ENCODE data around the gene KIAA0753.

The KIAA0753 gene

GRCh38 chr17:6683081-6683684 is 42.7 kb upstream of the KIAA0753 start:
- TF ChIP-seq EZH2phosphoT487 (IDR thresholded peaks at IDR 0.05; ENCODE audit: borderline replicate concordance, low read length) (no peak), CTCF (IDR thresholded peaks at IDR 0.05; ENCODE audit: low read depth, low read length, poor library complexity, severe bottlenecking) (no peak)
- H3K9me2 ChIP-seq (replicated peaks; ENCODE audit: control insufficient read depth, low read length) = no peaks in the 10 kb centered on the region

GRCh38 chr17:6682339-6682738 is 41.8 kb upstream of the KIAA0753 start:
- Histone ChIP-seq H3K27ac (ENCODE audit: low read depth, low read length) (no peak overlapping the region), H3K9me2 (replicated peaks; ENCODE audit: control insufficient read depth, low read length) (no peaks in the 10 kb centered on the region), H3F3A (ENCODE audit: control insufficient read depth, insufficient read depth) (no peaks in the 10 kb centered on the region), H3K4me3 (ENCODE audit: low read length) (no peak overlapping the region), H3K4me1 (ENCODE audit: control insufficient read depth, low read length) (no peaks in the 10 kb centered on the region), H3K4me2 (ENCODE audit: low read length) (no peak overlapping the region), H3K79me2 (ENCODE audit: control insufficient read depth, low read length) (no peaks in the 10 kb centered on the region), H3K36me3 (ENCODE audit: control insufficient read depth, low read length) (no peaks in the 10 kb centered on the region), H3K27me3 (ENCODE audit: control insufficient read depth, low read length) (peaks cover 17% of the 10 kb centered on the region), H4K20me1 (ENCODE audit: control insufficient read depth, insufficient read depth, low read depth, low read length) (no peaks in the 10 kb centered on the region), H3K9me3 (ENCODE audit: control insufficient read depth, insufficient read depth, low read length) (no peaks in the 10 kb centered on the region)
- TF ChIP-seq EZH2phosphoT487 (IDR thresholded peaks at IDR 0.05; ENCODE audit: borderline replicate concordance, low read length) = no peak
- TF ChIP-seq CTCF (IDR thresholded peaks at IDR 0.05; ENCODE audit: low read depth, low read length, poor library complexity, severe bottlenecking) = no peak

More at GRCh38 chr17:6683081-6683684, 42.7 kb upstream of the KIAA0753 start:
- Histone ChIP-seq H3K27me3 (ENCODE audit: control insufficient read depth, low read length) (peaks cover 9% of the 10 kb centered on the region; the same call in 1 of the 2 replicates), H3F3A (ENCODE audit: control insufficient read depth, insufficient read depth) (no peaks in the 10 kb centered on the region), H3K27ac (ENCODE audit: low read depth, low read length) (no peak overlapping the region), H3K4me3 (ENCODE audit: low read length) (no peak overlapping the region), H3K4me2 (ENCODE audit: low read length) (no peak overlapping the region), H3K4me1 (ENCODE audit: control insufficient read depth, low read length) (no peaks in the 10 kb centered on the region), H3K36me3 (ENCODE audit: control insufficient read depth, low read length) (no peaks in the 10 kb centered on the region), H3K9me3 (ENCODE audit: control insufficient read depth, insufficient read depth, low read length) (no peaks in the 10 kb centered on the region), H4K20me1 (ENCODE audit: control insufficient read depth, insufficient read depth, low read depth, low read length) (no peaks in the 10 kb centered on the region), H3K79me2 (ENCODE audit: control insufficient read depth, low read length) (no peaks in the 10 kb centered on the region)

- Histone ChIP-seq H4K20me1 (ENCODE audit: control insufficient read depth, insufficient read depth, low read depth, low read length) (no peaks in the 10 kb centered on the region), H3K4me3 (ENCODE audit: low read length) (no peak overlapping the region), H3K9me2 (replicated peaks; ENCODE audit: control insufficient read depth, low read length) (no peaks in the 10 kb centered on the region), H3K9me3 (ENCODE audit: control insufficient read depth, insufficient read depth, low read length) (no peaks in the 10 kb centered on the region), H3K36me3 (ENCODE audit: control insufficient read depth, low read length) (no peaks in the 10 kb centered on the region), H3K27me3 (ENCODE audit: control insufficient read depth, low read length) (peaks cover 20% of the 10 kb centered on the region), H3K4me2 (ENCODE audit: low read length) (no peak overlapping the region), H3K27ac (ENCODE audit: low read depth, low read length) (no peak overlapping the region), H3K79me2 (ENCODE audit: control insufficient read depth, low read length) (no peaks in the 10 kb centered on the region), H3F3A (ENCODE audit: control insufficient read depth, insufficient read depth) (no peaks in the 10 kb centered on the region), H3K4me1 (ENCODE audit: control insufficient read depth, low read length) (no peaks in the 10 kb centered on the region)
- TF ChIP-seq CTCF (IDR thresholded peaks at IDR 0.05; ENCODE audit: low read depth, low read length, poor library complexity, severe bottlenecking) (no peak), EZH2phosphoT487 (IDR thresholded peaks at IDR 0.05; ENCODE audit: borderline replicate concordance, low read length) (no peak)
Observed at GRCh38 chr17:6681671-6682070, 41.2 kb upstream of the KIAA0753 start.
